ENCODE measurements around the gene SHC2. TPM values are rescaled to one million over a fixed set of nuclear protein-coding genes. Genes with fewer than 3 reads are reported as not detected.
"Not testable (repeated sequence)": the region's sequence is repeated elsewhere in the genome, so short reads cannot be mapped to it uniquely, and the experiment has no call there.

The SHC2 gene
- total and polyA plus RNA-seq, 4 donors: 11.2 to 23.1 (median 14.5) TPM

GRCh38 chr19:384799-385169 is 76.0 kb downstream of the SHC2 start:
- TF ChIP-seq CTCF (IDR thresholded peaks at IDR 0.05; ENCODE audit: control extremely low read depth, extremely low read depth): no peak
- Histone ChIP-seq H3K27ac (ENCODE audit: low read depth in 1 of 2, low read length in 1 of 2) (no peak overlapping the region), H3K9ac (ENCODE audit: insufficient read depth in 1 of 2, low read length in 2 of 2) (no peak overlapping the region), H3K9me3 (ENCODE audit: control insufficient read depth in 4 of 4, insufficient read depth in 3 of 4, low read length in 3 of 4) (peaks cover 0 to 2% (median 0%) of the 10 kb centered on the region in 4 donors), H3K36me3 (ENCODE audit: control insufficient read depth in 4 of 4, insufficient read depth in 4 of 4, low read length in 4 of 4) (no peaks in the 10 kb centered on the region), H3K4me3 (no peak overlapping the region), H3K4me1 (ENCODE audit: control insufficient read depth in 5 of 5, insufficient read depth in 5 of 5, low read length in 5 of 5) (no peaks in the 10 kb centered on the region), H3K27me3 (ENCODE audit: control insufficient read depth in 3 of 3, insufficient read depth in 3 of 3, low read length in 2 of 3) (peaks cover 0 to 21% (median 14%) of the 10 kb centered on the region in 3 donors)
- ATAC-seq (ENCODE audit: insufficient read depth, low FRiP score) (no peak), DNase-seq (no peak)
- 64 to 66% methylated on average over 9 of the region's 9 CpGs for WGBS, 2 donors

DNA sequence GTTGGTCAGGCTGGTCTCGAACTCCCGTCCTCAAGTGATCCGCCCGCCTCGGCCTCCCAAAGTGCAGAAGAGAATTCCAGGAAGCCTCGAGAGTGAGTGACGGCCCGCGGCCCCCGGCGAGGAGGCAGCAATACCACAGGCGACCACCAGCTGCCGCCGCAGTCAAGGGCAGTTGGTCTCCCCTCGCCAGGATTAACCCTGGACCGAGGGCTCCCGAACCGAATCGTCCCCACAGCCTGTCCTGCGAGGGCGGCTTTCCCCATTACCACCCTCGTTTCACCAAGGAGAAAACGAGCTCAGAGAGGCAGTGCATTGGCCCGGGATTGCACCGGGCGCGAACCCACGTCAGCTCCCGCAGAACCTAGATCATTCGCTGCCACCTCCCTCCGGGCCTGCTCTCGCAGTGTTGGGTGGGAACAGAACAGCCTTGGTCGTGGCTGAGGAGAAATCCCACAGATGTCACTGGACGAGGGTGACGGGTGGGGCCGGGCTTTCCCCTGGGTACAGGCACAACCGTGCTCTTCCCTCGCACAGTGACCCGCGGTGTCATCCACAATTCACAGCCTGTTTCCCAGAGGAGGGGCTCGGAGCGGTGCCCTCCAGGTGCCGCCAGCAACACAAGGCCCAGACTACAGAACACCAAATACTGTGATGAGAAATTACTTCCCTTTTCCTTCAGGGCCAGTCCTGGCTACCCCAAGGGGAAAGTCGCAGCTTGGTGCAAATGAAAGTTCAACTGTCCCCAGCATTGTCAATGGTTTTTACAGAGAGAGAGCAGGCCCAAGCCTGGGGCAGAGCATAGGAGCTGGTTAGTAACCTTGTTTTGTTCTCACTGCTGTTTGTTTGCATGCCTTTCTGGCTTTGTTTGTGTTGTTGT is 76.7 kb downstream of the SHC2 start:
- no peaks in the 10 kb centered on the region for H3K36me3 ChIP-seq (ENCODE audit: control insufficient read depth in 4 of 4, insufficient read depth in 4 of 4, low read length in 4 of 4)
- ATAC-seq (ENCODE audit: insufficient read depth, low FRiP score) (no peak), DNase-seq (peak; percentile 27 to 62 (median 34))
- peaks cover 0 to 21% (median 11%) of the 10 kb centered on the region in 3 donors for H3K27me3 ChIP-seq (ENCODE audit: control insufficient read depth in 3 of 3, insufficient read depth in 3 of 3, low read length in 2 of 3)
- peak; percentile 25 for TF ChIP-seq CTCF (IDR thresholded peaks at IDR 0.05; ENCODE audit: control extremely low read depth, extremely low read depth)
- no peaks in the 10 kb centered on the region for H3K4me1 ChIP-seq (ENCODE audit: control insufficient read depth in 5 of 5, insufficient read depth in 5 of 5, low read length in 5 of 5)
- H3K27ac ChIP-seq (ENCODE audit: low read depth in 1 of 2, low read length in 1 of 2): no peak overlapping the region
- peaks cover 0 to 2% (median 0%) of the 10 kb centered on the region in 4 donors for H3K9me3 ChIP-seq (ENCODE audit: control insufficient read depth in 4 of 4, insufficient read depth in 3 of 4, low read length in 3 of 4)
- 26 to 27% methylated on average over 43 to 44 of the region's 44 CpGs for WGBS, 2 donors
- H3K4me3 ChIP-seq: no peak overlapping the region
- H3K9ac ChIP-seq (ENCODE audit: insufficient read depth in 1 of 2, low read length in 2 of 2): no peak overlapping the region

DNA sequence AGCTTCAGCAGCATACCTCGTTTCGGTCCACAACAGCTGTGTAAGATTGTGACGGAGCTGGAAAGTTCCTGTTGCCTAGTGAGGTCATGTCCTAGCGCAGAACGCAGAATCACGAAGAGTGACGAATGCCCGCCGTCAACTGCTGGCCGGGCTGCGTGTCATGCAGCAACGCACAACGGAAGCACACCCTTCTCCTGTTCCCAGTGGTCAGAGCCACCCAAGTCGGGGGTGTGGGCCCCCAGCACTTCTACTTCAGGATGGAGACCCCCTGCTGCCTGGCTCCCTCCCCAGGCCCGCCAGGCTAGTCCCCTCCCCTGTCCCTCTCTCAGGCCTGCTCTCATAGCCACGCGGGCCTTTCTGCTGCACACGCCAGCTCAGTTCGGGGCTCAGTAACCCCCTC is 77.8 kb downstream of the SHC2 start:
- Histone ChIP-seq H3K9ac (ENCODE audit: insufficient read depth in 1 of 2, low read length in 2 of 2) (no peak overlapping the region), H3K4me3 (no peak overlapping the region), H3K27me3 (ENCODE audit: control insufficient read depth in 3 of 3, insufficient read depth in 3 of 3, low read length in 2 of 3) (peaks cover 0 to 13% (median 11%) of the 10 kb centered on the region in 3 donors), H3K4me1 (ENCODE audit: control insufficient read depth in 5 of 5, insufficient read depth in 5 of 5, low read length in 5 of 5) (no peaks in the 10 kb centered on the region), H3K9me3 (ENCODE audit: control insufficient read depth in 4 of 4, insufficient read depth in 3 of 4, low read length in 3 of 4) (peaks cover 0 to 2% (median 0%) of the 10 kb centered on the region in 4 donors), H3K36me3 (ENCODE audit: control insufficient read depth in 4 of 4, insufficient read depth in 4 of 4, low read length in 4 of 4) (no peaks in the 10 kb centered on the region), H3K27ac (ENCODE audit: low read depth in 1 of 2, low read length in 1 of 2) (no peak overlapping the region)
- no peak for DNase-seq
- 82 to 92% methylated on average over 19 of the region's 19 CpGs for WGBS, 2 donors
- ATAC-seq (ENCODE audit: insufficient read depth, low FRiP score): no peak
- no peak for TF ChIP-seq CTCF (IDR thresholded peaks at IDR 0.05; ENCODE audit: control extremely low read depth, extremely low read depth)

DNA sequence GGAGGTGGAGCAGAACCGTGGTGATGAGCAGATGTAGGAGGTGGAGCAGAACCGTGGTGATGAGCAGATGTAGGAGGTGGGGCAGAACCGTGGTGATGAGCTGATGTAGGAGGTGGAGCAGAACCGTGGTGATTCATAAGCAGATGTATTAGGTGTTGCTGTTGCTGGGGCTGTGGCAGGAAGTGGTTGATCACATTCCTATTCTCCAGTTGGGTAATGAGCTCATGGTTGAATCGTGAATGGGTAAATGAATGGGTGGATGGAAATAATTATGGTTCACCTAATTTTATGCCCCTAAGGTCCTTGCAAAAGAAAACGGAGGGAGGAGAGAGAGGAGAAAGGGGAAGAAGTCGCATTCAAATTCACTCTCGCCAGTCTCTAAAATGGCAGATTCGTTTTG is 78.3 kb downstream of the SHC2 start:
- H3K4me1 ChIP-seq (ENCODE audit: control insufficient read depth in 5 of 5, insufficient read depth in 5 of 5, low read length in 5 of 5); H3K36me3 ChIP-seq (ENCODE audit: control insufficient read depth in 4 of 4, insufficient read depth in 4 of 4, low read length in 4 of 4); H3K4me3 ChIP-seq; H3K9ac ChIP-seq (ENCODE audit: insufficient read depth in 1 of 2, low read length in 2 of 2); DNase-seq; H3K9me3 ChIP-seq (ENCODE audit: control insufficient read depth in 4 of 4, insufficient read depth in 3 of 4, low read length in 3 of 4); H3K27ac ChIP-seq (ENCODE audit: low read depth in 1 of 2, low read length in 1 of 2); ATAC-seq (ENCODE audit: insufficient read depth, low FRiP score): not testable (repeated sequence)
- peaks cover 0 to 13% (median 9%) of the 10 kb centered on the region in 3 donors for H3K27me3 ChIP-seq (ENCODE audit: control insufficient read depth in 3 of 3, insufficient read depth in 3 of 3, low read length in 2 of 3)
- 57 to 61% methylated on average over 7 to 8 of the region's 9 CpGs for WGBS, 2 donors

DNA sequence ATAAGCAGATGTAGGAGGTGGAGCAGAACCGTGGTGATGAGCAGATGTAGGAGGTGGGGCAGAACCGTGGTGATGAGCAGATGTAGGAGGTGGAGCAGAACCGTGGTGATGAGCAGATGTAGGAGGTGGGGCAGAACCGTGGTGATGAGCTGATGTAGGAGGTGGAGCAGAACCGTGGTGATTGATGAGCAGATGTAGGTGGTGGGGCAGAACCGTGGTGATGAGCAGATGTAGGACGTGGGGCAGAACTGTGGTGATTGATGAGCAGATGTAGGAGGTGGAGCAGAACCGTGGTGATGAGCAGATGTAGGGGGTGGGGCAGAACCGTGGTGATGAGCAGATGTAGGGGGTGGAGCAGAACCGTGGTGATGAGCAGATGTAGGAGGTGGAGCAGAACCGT is 78.9 kb downstream of the SHC2 start:
- H3K4me3 ChIP-seq; DNase-seq; H3K9me3 ChIP-seq (ENCODE audit: control insufficient read depth in 4 of 4, insufficient read depth in 3 of 4, low read length in 3 of 4); H3K4me1 ChIP-seq (ENCODE audit: control insufficient read depth in 5 of 5, insufficient read depth in 5 of 5, low read length in 5 of 5); H3K27ac ChIP-seq (ENCODE audit: low read depth in 1 of 2, low read length in 1 of 2); H3K9ac ChIP-seq (ENCODE audit: insufficient read depth in 1 of 2, low read length in 2 of 2); H3K36me3 ChIP-seq (ENCODE audit: control insufficient read depth in 4 of 4, insufficient read depth in 4 of 4, low read length in 4 of 4); ATAC-seq (ENCODE audit: insufficient read depth, low FRiP score): not testable (repeated sequence)
- H3K27me3 ChIP-seq (ENCODE audit: control insufficient read depth in 3 of 3, insufficient read depth in 3 of 3, low read length in 2 of 3): peaks cover 0 to 13% (median 8%) of the 10 kb centered on the region in 3 donors
- 75 to 76% methylated on average over 11 of the region's 11 CpGs for WGBS, 2 donors

DNA sequence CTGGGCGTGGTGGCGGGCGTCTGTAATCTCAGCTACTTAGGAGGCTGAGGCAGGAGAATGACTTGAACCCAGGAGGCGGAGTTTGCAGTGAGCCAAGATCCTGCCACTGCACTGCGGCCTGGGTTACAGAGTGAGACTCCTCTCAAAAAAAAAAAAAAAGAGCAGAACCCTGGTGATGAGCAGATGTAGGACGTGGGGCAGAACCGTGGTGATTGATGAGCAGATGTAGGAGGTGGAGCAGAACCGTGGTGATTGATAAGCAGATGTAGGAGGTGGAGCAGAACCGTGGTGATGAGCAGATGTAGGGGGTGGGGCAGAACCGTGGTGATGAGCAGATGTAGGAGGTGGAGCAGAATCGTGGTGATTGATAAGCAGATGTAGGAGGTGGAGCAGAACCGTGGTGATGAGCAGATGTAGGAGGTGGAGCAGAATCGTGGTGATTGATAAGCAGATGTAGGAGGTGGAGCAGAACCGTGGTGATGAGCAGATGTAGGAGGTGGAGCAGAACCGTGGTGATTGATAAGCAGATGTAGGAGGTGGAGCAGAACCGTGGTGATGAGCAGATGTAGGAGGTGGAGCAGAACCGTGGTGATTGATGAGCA is 80.1 kb downstream of the SHC2 start:
- 77 to 82% methylated on average over 12 to 13 of the region's 17 CpGs for WGBS, 2 donors

More for the DNA sequence above, 80.1 kb downstream of the SHC2 start:
- H3K36me3 ChIP-seq (ENCODE audit: control insufficient read depth in 4 of 4, insufficient read depth in 4 of 4, low read length in 4 of 4); H3K9ac ChIP-seq (ENCODE audit: insufficient read depth in 1 of 2, low read length in 2 of 2); H3K4me3 ChIP-seq; H3K9me3 ChIP-seq (ENCODE audit: control insufficient read depth in 4 of 4, insufficient read depth in 3 of 4, low read length in 3 of 4); H3K27ac ChIP-seq (ENCODE audit: low read depth in 1 of 2, low read length in 1 of 2); DNase-seq; H3K4me1 ChIP-seq (ENCODE audit: control insufficient read depth in 5 of 5, insufficient read depth in 5 of 5, low read length in 5 of 5); ATAC-seq (ENCODE audit: insufficient read depth, low FRiP score): not testable (repeated sequence)
- peaks cover 0 to 13% (median 9%) of the 10 kb centered on the region in 3 donors for H3K27me3 ChIP-seq (ENCODE audit: control insufficient read depth in 3 of 3, insufficient read depth in 3 of 3, low read length in 2 of 3)

Measured in lung (tissue), 12 donors.